Measurements from ENCODE around the gene PANK4.
"Not testable (repeated sequence)": the region's sequence is repeated elsewhere in the genome, so short reads cannot be mapped to it uniquely, and the experiment has no call there.

The PANK4 gene

DNA sequence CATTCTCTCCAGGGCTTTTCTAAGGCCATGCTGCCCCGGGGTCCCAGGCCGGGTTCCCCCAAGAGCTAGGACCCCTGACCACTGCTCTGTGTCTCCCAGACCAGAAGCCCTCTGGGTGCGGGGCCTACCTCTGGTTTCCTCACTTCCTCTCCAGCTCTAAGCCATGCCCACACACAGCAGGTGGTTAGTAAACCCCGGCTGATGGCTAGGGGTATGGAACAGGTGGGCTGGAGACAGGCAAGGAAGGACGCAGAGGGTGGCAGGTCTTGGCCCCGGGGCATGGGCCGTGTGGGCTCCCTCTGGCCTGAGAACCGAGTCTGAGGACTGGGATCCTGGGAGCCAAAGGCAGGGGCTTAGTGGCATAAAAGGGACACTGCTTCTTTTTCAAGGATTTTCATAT, 66.2 kb downstream of the PANK4 start:
- DNase-seq (ENCODE audit: low read depth): no peak

DNA sequence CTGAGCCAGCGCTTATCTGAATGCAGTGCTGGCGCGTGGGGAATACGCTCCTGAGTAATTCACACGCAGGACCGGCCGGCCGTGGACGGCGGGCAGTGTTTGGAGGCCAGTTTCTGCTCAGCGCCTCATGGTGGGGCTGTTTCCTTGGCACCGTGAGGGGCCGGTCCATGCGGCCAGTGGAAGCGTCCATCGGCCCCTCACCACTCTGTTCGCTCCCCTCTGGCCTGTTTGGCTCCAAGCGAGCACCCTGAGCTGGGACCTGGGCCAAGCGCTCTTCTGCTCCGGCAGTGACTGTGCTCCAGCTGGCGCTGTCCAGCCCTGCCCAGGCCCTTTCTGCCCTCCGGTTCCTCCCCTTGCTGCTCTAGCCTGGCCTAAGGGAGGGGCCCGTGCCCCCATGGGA, 66.6 kb downstream of the PANK4 start:
- DNase-seq (ENCODE audit: low read depth): no peak

GRCh38 chr1:2459102-2459753, 67.2 kb downstream of the PANK4 start:
- not testable (repeated sequence) for DNase-seq (ENCODE audit: low read depth)

DNA sequence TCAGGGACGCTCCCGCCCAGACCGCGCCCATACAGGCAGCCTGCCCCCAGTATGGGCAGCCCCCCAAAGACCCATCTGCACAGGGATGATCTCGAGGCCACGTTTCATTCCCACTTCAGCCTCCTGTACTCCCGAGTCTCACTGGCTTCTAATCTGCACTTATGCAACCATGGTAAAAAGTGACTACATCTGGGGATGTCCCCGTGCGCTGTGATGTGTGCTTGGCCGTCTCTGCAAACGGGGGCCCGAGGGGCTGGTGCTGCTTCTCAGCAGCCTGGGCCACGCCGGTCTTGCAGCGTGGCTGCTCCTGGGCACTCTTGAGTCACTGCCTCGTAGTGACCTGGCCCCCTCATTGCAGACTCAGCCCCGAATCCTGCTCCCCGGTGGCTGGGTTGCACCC, 67.7 kb downstream of the PANK4 start:
- DNase-seq (ENCODE audit: low read depth): no peak

Data from GM04503 (cell line).